SK-N-SH treated with all-trans-retinoic acid at 6 μM for 48 hours (cell line): Measurements from ENCODE around the gene EPHB2.

ENCODE experiments used
- OSR1 ChIP-seq: fragments of 250-450 bp; sonication (Bioruptor Pico); IDR thresholded peaks from 2 replicates; pipeline ENCODE4 v1.8.0; 2022; ENCODE audit warnings: moderate library complexity, mild to moderate bottlenecking, inconsistent platforms
- POU6F1 ChIP-seq: fragments of 250-450 bp; sonication (Bioruptor Pico); IDR thresholded peaks from 2 replicates; pipeline ENCODE4 v1.8.0; 2021; ENCODE audit warnings: low read depth, mild to moderate bottlenecking, moderate library complexity, borderline replicate concordance
- RARB ChIP-seq: fragments of 250-450 bp; sonication (Bioruptor Pico); IDR thresholded peaks from 2 replicates; pipeline ENCODE4 v1.8.0; 2021; ENCODE audit warnings: mild to moderate bottlenecking, moderate library complexity
- TCF4 ChIP-seq: fragments of 250-450 bp; sonication (Bioruptor Pico); IDR thresholded peaks from 2 replicates; pipeline ENCODE4 v1.8.0; 2021; ENCODE audit warnings: mild to moderate bottlenecking, moderate library complexity, borderline replicate concordance
- ZFP3 ChIP-seq: fragments of 250-450 bp; sonication (Bioruptor Pico); IDR thresholded peaks from 2 replicates; pipeline ENCODE4 v1.5.0; 2020; ENCODE audit warnings: mild to moderate bottlenecking, moderate library complexity
- ZNF70 ChIP-seq: fragments of 450-650 bp; formaldehyde crosslinking; IDR thresholded peaks from 2 replicates; pipeline ENCODE4 v1.5.0; 2020; ENCODE audit warnings: mild to moderate bottlenecking, moderate library complexity
- ZNF8 ChIP-seq: fragments of 450-650 bp; formaldehyde crosslinking; IDR thresholded peaks from 2 replicates; pipeline ENCODE4 v1.5.0; 2020; ENCODE audit warnings: mild to moderate bottlenecking, moderate library complexity
- TF ChIP-seq, protein P1 (sequence below): fragments of 250-450 bp; sonication (Bioruptor Pico); IDR thresholded peaks from 2 replicates; pipeline ENCODE4 v1.8.0; 2020; ENCODE audit warnings: mild to moderate bottlenecking, moderate library complexity, borderline replicate concordance

DNA sequence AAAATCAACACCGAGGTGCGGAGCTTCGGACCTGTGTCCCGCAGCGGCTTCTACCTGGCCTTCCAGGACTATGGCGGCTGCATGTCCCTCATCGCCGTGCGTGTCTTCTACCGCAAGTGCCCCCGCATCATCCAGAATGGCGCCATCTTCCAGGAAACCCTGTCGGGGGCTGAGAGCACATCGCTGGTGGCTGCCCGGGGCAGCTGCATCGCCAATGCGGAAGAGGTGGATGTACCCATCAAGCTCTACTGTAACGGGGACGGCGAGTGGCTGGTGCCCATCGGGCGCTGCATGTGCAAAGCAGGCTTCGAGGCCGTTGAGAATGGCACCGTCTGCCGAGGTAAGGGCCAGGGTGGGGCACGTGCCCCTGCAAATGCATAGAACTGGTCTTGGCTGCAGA lies 74.1 kb downstream of the EPHB2 start:
- no peak for TF ChIP-seq RARB (CRISPR knock-in tag)
- TF ChIP-seq, protein P1, sequence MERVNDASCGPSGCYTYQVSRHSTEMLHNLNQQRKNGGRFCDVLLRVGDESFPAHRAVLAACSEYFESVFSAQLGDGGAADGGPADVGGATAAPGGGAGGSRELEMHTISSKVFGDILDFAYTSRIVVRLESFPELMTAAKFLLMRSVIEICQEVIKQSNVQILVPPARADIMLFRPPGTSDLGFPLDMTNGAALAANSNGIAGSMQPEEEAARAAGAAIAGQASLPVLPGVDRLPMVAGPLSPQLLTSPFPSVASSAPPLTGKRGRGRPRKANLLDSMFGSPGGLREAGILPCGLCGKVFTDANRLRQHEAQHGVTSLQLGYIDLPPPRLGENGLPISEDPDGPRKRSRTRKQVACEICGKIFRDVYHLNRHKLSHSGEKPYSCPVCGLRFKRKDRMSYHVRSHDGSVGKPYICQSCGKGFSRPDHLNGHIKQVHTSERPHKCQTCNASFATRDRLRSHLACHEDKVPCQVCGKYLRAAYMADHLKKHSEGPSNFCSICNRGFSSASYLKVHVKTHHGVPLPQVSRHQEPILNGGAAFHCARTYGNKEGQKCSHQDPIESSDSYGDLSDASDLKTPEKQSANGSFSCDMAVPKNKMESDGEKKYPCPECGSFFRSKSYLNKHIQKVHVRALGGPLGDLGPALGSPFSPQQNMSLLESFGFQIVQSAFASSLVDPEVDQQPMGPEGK (CRISPR knock-in tag) = no peak
- TF ChIP-seq POU6F1 (CRISPR knock-in tag) = no peak
- no peak for TF ChIP-seq ZNF8 (CRISPR knock-in tag)
- TF ChIP-seq ZNF70 (CRISPR knock-in tag) = no peak
- TF ChIP-seq TCF4 (CRISPR knock-in tag) = no peak
- TF ChIP-seq OSR1 = no peak
- TF ChIP-seq ZFP3 (CRISPR knock-in tag) = no peak
